NCI-H524 treated with DMSO at 0.1 percent for 48 hours (cell line): ENCODE data around the gene SNX9.
"Not testable (repeated sequence)": the region's sequence is repeated elsewhere in the genome, so short reads cannot be mapped to it uniquely, and the experiment has no call there.

Experiments
- DNase-seq: peaks from one replicate; lab custom pipeline; 2025; lab: John Stamatoyannopoulos, UW

SNX9 gene

DNA sequence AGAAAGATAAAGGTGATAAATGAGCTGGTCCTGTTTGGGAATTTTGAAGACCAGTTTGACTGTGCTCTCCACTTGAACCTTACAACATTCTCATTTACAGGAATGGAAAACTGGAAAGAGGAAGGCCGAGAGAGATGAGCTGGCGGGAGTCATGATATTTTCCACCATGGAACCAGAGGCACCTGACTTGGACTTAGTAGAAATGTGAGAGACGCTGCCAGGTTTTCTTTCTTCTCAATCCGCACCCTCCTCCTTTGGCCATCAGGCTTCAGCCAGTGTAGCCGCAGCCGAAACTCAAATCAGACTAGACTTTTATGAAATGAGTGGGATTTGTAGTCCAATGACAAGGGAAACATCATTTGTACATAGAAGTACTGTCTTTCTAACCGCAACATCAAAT is 104.0 kb downstream of the SNX9 start:
- DNase-seq: no peak

DNA sequence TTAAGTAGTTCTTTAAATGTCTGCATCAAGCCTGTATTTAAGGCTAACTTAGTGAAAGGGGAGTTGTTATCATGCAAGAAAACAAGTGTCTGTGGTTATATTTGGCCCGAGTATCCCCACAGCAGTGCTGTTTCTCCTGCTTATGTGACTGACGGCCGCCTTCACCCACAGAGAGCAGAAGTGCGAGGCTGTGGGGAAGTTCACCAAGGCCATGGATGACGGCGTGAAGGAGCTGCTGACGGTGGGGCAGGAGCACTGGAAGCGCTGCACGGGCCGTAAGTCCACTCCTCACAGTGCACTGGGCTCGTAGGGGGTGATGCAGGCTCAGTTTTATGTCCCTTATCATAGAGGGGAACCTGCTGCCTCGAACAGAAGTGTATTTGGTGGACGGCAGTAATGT is 105.4 kb downstream of the SNX9 start:
- no peak for DNase-seq

DNA sequence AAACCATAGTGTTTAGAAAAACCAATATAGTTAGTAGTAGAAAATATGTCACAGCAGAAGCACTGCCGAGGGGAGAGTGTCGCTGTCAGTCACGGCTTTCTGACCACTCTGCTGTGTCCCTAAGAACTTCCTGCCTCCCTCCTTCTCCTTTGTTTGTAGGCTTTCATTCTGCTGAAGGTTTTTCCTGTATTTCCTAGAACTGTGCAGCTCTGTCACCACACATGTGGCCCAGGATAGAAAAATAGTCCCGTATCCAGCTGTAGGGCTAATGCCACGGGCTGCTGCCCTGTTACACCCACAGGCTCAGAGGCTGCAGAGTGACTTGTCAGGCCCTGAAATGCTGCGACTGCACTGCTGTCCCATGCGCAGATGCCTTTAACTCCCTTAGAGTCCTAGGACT is 106.0 kb downstream of the SNX9 start:
- no peak for DNase-seq

DNA sequence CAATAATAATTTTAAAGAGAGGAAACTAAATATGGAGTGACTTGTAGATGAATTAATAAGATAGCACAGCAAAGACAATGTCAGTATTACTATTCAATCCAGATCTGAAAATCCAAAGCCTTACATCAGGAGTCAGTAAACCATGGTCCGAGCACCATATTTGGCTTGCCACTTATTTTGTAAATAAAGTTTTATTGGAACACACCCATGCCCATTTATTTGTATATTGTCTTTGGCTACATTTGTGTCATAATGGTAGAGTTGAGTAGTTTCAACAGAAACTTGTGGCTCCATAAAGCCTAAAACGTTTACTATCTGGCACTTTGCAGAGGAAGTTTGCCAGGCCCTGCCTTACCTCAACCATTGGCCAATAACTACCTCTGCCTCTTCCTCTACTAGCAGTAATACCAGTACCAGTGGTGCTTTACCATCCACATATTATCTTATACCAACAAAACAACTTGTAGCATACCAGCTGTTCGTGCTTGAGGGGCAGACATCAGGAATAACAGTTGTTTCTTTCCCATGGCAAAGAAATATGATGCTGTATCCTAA is 106.8 kb downstream of the SNX9 start:
- DNase-seq: no peak

DNA sequence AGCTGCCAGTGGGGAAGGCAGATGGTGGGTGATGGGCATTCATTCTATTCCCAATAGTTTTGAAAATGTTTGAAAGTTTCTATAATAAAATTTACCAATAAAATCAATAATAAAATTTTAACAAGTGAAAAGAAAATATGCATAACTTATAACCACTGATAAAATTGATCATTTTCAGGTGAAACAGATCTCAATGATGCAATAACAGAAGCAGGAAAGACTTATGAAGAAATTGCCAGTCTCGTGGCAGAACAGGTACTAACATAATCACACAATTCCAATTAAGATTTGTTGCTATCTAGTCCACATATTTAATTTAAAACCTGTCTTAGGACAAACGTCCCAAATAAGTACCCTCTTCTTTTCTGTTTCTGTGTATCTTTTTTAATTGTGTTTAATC is 112.7 kb downstream of the SNX9 start:
- no peak for DNase-seq

DNA sequence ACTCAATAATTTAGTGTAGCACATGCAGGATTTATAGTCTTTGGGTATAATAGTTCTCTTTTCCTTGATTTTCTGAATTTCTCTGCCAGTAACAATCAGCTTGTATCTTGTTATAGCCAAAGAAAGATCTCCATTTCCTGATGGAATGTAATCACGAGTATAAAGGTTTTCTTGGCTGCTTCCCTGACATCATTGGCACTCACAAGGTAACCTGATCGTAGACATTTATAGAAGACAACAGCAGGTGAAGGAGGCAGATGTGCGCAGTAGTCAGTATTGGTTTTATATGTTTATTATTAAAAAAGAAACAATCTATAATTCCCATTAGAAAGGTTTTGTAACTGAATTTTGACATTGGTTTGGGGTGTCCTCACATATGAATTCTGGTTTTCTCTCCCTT is 114.3 kb downstream of the SNX9 start:
- no peak for DNase-seq

DNA sequence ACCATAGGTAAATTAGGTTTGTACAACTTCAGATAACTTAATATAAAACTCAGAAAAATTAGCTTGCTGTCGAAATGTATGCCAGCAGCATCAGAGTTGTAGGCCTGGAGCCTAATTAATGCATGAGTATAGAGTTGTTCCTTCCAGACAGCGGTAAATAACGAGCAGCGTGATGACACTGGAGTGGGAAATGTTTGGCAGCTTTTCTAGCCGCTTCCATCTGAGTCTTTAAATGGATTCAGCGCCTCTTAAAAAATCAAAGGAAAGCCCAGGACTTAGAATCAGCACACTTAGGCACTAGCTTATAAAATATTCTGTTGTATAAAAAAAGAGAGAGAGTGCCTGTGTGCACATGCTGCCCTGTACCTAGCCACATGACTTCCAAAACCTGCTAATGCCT is 114.9 kb downstream of the SNX9 start:
- no peak for DNase-seq

DNA sequence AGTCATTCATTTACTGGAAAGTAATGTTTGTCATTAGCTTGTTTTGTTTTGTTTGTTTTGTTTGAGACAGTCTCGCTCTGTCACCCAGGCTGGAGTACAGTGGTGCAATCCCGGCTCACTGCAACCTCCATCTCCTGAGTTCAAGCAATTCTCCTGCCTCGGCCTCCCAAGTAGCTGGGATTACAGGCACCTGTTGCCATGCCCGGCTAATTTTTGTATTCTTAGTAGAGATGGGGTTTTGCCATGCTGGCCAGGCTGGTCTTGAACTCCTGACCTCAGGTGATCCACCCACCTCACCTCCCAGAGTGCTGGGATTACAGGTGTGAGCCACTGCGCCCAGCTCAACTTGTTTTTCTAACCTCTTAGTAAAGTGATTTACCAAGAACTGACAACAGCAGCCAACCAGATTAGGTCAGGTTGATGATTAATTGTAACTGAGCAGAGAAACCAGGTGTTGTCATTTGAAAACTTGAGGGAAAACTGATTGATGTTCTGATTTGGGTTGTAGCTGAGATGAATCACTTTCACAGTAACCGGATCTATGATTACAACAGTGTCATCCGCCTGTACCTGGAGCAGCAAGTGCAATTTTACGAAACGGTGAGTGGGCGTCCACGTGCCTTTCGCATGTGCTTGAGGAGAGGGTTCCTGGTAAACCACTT is 117.5 kb downstream of the SNX9 start:
- DNase-seq: not testable (repeated sequence)

DNA sequence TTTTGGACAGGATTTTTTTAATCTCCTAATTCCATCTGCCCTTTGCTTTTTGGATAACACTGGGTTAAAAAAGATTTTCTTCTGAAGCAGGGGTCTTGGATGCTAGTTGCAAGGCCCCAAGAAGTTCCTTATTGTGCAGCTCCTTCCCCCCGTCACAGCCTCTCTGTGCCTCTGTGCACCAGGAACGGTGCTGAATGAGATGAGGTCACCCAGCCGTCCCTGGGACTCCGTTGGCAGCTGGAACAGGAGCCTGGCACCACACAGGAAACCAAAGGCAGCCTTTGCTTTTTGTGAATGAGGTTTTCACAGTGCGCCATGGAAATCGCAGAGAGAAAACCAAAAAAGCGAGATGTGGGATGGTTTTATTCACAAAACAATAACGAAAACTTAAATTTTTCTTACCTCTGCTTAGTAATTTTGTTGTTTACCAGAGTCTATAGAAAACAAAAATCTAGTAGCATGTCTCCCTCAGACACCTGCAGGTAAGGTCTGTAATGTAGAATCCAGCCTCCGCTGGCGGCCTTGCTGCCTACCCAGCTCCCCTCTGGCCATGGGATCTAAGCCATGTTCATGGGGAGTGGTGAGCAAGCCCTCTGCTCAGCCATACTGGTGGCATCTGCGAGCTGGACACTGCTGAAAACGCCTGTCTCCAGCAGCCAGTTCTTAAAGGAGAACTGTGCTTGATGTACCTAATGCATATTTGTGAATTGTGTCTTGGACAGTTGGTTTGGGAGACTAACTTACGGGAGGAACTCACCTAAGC is 118.2 kb downstream of the SNX9 start:
- DNase-seq: no peak

DNA sequence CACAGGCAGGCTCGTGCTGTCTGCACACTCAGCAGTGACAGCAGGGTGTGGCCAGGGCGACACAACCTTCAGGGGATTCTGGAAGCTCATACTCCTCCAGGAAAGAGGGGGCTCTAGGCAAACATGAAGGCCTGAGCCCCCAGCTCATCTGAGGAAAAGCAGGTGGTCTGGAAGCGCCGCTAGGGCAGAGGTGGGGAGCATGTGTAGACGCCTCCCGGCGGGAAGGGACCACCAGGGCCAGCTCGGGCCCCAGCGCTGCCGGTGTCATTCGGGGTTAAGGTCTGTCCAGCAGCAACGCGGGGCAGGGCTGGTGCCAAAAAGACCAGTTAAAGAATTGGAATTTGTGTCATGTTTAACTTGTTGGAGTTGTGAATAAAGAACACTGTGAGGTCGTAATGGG is 119.3 kb downstream of the SNX9 start:
- no peak for DNase-seq

DNA sequence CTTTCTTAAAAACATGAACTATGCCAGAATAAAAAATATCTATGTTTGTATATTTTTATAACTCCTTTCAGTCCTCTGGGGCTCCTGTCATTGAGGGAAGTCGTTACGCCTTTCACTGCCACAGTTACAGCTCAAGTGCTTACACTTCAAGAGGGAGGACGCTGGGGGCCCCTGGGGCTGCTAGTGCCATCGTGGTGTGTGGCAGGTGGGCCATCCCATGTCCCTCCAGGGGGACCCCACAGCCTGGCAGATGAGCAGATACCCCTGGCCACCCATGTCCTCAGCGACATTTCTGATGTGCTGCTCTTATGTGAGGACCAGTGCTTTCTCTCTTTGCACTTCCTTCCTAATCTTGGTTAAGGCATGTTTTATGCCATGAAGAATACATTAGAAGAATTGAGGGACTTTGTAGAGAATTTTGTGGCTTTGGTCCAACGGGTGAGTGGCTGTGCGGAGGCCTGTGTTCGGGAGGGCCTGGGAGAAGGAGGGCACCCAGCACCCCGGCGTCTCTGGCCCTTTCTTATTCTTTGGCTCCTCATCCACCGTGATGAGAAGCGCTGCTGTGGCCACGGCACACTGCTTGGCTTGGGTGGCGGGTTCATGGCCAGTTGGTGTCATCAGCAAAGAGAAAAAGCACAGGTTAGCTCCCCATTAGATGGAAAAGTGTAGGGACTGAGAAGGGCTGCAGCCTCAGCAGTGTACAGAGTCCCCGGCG is 120.4 kb downstream of the SNX9 start:
- DNase-seq: no peak

DNA sequence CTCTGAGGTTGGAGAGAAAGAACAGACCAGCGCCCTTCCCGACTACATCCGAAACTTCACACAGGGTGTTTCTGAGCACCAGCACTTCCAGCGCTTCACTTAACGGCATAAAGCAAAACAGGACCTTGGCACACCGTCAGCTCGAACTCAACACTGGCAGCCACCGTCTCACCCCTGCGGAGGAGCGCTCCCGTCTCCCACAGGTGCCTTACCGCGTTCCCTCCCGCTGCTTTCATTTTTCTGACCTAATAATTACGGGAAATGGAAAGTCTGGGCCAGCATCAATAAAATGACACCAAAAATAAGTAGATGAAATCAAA is 120.9 kb downstream of the SNX9 start:
- no peak for DNase-seq

DNA sequence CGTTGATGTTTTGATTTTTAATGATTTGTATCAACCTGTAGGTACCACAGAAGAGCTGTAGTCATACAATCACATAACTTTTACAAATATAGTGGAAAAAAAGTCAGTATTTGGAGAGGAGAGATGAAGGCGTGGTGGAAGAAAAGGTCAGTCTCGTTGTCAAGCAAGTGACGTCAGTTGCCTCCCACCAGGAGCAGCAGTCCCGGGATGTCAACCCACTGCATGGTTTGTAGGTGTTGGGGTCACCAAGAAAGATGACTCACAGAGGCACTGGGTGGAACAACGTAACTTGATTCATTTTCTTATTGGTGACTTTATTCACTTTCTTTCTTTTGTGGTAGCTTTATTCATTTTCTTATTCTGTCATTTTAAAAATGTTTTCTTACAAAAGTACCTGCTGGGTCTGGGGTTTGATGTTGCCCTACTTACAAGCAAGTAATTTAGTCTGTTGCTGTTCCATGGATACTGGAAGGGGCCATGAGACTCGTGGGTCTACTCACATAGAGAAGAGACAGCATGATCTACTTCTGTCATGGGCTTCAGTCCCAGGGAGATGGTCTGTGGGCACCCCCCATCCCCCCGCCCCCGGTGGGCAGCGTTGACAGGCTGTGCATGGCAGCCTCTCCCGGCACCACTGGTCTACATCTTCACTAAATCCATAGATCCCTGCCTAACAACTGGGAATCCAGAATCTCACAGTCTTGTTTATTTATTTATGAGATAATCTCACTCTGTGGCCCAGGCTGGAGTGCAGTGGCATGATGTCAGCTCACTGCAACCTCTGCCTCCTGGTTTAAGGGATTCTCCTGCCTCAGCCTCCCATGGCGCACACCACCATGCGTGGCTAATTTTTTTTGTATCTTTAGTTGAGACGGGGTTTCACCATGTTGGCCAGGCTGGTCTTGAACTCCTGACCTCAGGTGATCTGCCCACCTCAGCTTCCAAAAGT is 122.2 kb downstream of the SNX9 start:
- no peak for DNase-seq

DNA sequence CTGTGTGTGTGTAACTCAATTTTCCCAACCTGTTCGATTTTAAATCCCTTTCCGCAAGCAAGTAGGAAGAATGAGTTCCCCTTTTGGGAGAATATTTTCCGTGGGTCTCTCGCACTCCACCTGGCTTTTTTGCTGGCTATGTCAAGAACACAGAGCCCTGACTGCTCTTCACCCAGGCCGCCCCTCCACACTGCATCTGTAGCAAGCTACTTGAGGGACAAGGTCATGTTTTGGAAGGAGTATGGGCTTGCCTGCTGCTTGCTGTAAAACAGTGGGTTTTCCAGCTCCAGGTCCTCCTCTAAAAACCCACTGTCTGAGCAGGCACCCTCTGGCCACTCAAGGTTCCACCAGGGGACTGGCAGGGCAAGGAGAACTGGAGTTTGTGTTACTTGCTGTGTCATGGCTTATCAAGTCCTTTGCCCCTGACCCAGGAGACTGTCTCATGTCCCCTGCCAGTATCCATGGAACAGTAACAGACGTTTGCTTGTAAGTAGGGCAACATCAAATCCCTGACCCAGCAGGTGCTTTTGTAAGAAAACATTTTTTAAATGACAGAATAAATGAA is 123.1 kb downstream of the SNX9 start:
- no peak for DNase-seq

DNA sequence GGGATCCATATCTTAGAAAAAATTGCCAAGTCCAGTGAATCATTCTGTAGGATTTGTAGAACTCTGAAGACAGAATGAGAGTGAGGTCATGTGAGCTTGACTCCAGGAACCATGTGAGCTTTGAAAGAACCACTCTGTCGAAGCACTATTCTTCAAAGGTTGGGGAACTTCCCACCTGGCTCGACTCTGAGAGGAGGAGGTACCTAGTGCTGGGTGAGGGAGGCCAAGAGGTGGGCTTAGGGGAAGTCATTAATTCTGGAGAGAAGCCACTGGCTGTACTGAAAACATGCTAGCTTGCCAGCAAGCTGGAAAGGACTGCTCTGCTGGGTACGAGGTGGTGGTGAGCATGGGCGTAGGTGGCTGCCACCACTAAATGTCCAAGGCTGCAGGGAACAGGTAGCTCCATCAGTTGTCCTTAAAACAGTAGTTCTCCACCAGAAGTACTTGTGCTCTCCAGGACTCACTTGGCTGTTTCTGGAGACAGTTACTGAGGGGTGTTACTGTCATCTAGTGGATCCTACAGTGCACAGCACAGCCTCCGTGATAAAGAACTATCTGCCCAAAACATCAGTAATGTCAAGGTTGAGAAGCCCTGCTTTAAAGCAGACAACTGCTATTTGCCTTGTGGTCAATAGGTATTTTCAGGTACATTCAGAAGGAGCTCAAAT is 124.0 kb downstream of the SNX9 start:
- DNase-seq: no peak

DNA sequence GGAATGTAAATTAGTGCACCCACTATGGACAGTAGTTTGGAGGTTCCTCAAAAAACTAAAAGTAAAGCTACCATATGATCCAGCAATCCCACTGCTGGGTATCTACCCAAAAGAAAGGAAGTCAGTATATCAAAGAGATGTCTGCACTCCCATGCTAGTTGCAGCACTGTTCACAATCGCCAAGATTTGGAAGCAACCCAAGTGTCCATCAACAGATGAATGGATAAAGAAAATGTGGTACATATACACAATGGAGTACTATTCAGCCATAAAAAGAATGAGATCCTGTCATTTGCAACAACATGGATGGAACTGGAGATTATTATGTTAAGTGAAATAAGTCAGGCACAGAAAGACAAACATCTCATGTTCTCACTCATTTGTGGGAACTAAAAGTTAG is 127.9 kb downstream of the SNX9 start:
- not testable (repeated sequence) for DNase-seq

DNA sequence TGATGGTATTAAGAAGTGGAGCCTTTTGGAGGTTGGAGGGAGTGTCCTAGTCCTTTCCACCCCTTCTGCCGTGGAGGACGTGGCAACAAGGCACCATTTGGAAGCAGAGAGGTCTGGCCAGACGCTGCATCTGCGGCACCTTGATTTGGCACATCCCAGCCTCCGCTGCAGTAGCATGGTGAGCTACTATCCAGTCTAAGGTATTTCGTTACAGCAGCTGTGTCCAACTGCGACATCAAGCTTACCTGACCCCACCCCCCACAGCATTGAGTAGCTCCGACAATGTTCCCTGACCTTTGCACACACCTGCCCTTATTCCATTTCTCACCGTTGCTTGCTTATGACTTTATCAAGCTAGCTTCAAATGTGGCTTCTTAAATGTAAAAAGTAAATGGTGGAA is 128.8 kb downstream of the SNX9 start:
- DNase-seq: no peak

DNA sequence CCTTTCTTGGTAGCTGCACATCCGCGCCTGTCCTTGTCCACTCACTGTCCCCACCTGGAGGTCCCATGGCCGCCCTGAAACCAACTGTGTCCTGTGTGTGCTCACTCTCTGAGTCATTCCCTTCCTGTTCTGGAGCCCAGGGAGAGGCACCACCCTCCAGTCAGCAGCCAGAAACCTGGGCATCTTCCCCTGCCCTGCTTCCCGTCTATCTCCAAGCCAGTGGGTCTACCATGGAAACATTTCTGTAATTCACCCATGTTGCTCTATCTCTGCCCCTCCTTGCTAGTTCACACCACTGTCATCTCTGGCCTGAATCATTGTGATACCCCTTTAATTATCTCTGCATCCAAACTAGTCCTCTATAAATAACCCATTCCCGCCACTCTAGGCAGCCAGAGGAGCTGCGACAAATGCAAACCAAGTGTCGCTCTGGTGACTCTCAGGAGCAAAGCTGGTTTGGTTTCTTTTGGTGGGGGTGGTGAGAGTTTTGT is 129.9 kb downstream of the SNX9 start:
- no peak for DNase-seq

DNA sequence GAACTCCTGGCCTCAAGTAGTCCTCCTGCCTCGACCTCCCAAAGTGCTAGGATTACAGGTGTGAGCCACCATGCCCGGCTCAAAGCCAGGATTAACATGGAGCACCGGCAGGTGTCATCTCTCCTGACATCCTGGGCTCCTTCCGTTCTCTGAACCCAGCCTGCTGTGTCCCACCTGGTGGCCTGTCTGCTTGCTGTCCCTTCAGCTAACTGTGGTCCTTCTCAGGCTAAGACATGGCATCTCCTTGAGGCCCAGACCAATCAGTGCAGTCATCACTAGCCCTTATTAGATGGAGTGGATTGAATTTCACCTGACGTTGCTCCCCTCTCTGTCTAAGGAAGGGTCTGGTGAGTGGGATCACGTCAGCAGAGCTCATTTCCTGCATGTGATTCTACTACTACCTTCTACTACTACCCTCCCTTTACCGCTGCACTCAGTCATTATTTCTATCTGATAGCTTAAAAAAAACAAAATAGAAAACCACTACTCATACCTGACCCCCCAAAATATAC is 130.6 kb downstream of the SNX9 start:
- no peak for DNase-seq
